Smooth muscle cell (in vitro differentiated cells): ENCODE results near the gene LCE3B. TPM values are rescaled to one million over a fixed set of nuclear protein-coding genes. Genes with fewer than 3 reads are reported as not detected.

Source experiments
- DNase-seq: peaks from one replicate; lab custom pipeline; 2025; ENCODE audit not compliant: unreplicated experiment; lab: John Stamatoyannopoulos, UW
- H2AFZ ChIP-seq: fragments of 200-600 bp; sonication (generic); 2 replicates; pipeline ENCODE4 v1.6.0; 2016; ENCODE audit warnings: antibody characterized with exemption, low read depth, mild to moderate bottlenecking
- H3F3A ChIP-seq: fragments of 200-600 bp; sonication (generic); 2 replicates; pipeline ENCODE4 v1.6.0; 2017; ENCODE audit warnings: antibody characterized with exemption, low read depth
- H3K27ac ChIP-seq: fragments of 200-600 bp; sonication (generic); 2 replicates; pipeline ENCODE4 v1.5.1; 2016; ENCODE audit warnings: low read depth, mild to moderate bottlenecking
- H3K27me3 ChIP-seq: fragments of 200-600 bp; sonication (generic); 2 replicates; pipeline ENCODE4 v1.6.1; 2016; ENCODE audit warnings: low read depth, mild to moderate bottlenecking
- H3K36me3 ChIP-seq: fragments of 200-600 bp; sonication (generic); 2 replicates; pipeline ENCODE4 v1.5.1; 2016; ENCODE audit warnings: low read depth
- H3K4me1 ChIP-seq: fragments of 200-600 bp; sonication (generic); 2 replicates; pipeline ENCODE4 v1.5.1; 2016; ENCODE audit warnings: low read depth
- H3K4me2 ChIP-seq: fragments of 200-600 bp; sonication (generic); 2 replicates; pipeline ENCODE4 v1.6.0; 2016; ENCODE audit warnings: mild to moderate bottlenecking
- H3K4me3 ChIP-seq: fragments of 200-600 bp; sonication (generic); 2 replicates; pipeline ENCODE4 v1.5.1; 2016; ENCODE audit warnings: mild to moderate bottlenecking
- H3K79me2 ChIP-seq: fragments of 200-600 bp; sonication (generic); 2 replicates; pipeline ENCODE4 v1.6.0; 2016; ENCODE audit warnings: low read depth, mild to moderate bottlenecking
- H3K9ac ChIP-seq: fragments of 200-600 bp; sonication (generic); 2 replicates; pipeline ENCODE4 v1.6.0; 2016; ENCODE audit warnings: low read depth
- H3K9me3 ChIP-seq: fragments of 200-600 bp; sonication (generic); replicated peaks from 2 replicates; pipeline ENCODE4 v1.5.1; 2016; ENCODE audit warnings: low read depth
- H4K20me1 ChIP-seq: fragments of 200-600 bp; sonication (generic); 2 replicates; pipeline ENCODE4 v1.6.0; 2016; ENCODE audit warnings: low read depth
- CTCF ChIP-seq: fragments of 200-600 bp; sonication (generic); IDR thresholded peaks from 2 replicates; pipeline ENCODE4 v1.5.1; 2017; ENCODE audit warnings: borderline replicate concordance, mild to moderate bottlenecking, antibody characterized with exemption; ENCODE audit not compliant: insufficient read depth, poor library complexity, severe bottlenecking
- WGBS: methylation state at CpG from one replicate; pipeline ENCODE4 v1.1.7; 2016; ENCODE audit warnings: low lambda C conversion rate; 5-methylcytosine and 5-hydroxymethylcytosine counted together
- polyA plus RNA-seq: library from polyadenylated mRNA; unstranded; fragments of >200 nt; fragmentation: Nextera tagmentation; extraction: Ambion mirVana; gene quantifications from 2 replicates; pipeline ENCODE4 v1.2.1, GENCODE V29; 2016
- total RNA-seq: library from RNA; depleted of rRNA; stranded (reverse); fragments of >200 nt; gene quantifications from 2 replicates; pipeline ENCODE4 v1.2.3, GENCODE V29; 2014

The LCE3B gene
- total and polyA plus RNA-seq, 2 experiments from 2014 or later: not detected

GRCh38 chr1:152585586-152585985 is 28.0 kb upstream of the LCE3B start:
- Histone ChIP-seq H3F3A (no peaks in the 10 kb centered on the region), H3K9ac (no peak overlapping the region), H3K9me3 (no peaks in the 10 kb centered on the region), H3K79me2 (no peaks in the 10 kb centered on the region), H3K27me3 (no peaks in the 10 kb centered on the region), H4K20me1 (no peaks in the 10 kb centered on the region), H3K4me1 (no peaks in the 10 kb centered on the region), H2AFZ (no peak overlapping the region), H3K4me3 (no peak overlapping the region), H3K36me3 (no peaks in the 10 kb centered on the region), H3K27ac (no peak overlapping the region), H3K4me2 (no peak overlapping the region)
- no peak for TF ChIP-seq CTCF
- DNase-seq: no peak
- 69% methylated on average over 1 of the region's 1 CpG for WGBS

GRCh38 chr1:152596986-152597385 is 16.6 kb upstream of the LCE3B start:
- DNase-seq: no peak
- no peak overlapping the region for H3K27ac ChIP-seq
- H3K27me3 ChIP-seq: no peaks in the 10 kb centered on the region
- no peaks in the 10 kb centered on the region for H3K36me3 ChIP-seq
- no peak overlapping the region for H2AFZ ChIP-seq
- TF ChIP-seq CTCF: no peak
- no peaks in the 10 kb centered on the region for H3K4me1 ChIP-seq
- no peaks in the 10 kb centered on the region for H3F3A ChIP-seq
- 83% methylated on average over 2 of the region's 2 CpGs for WGBS
- no peaks in the 10 kb centered on the region for H3K9me3 ChIP-seq
- H3K4me2 ChIP-seq: no peak overlapping the region
- H4K20me1 ChIP-seq: no peaks in the 10 kb centered on the region
- H3K9ac ChIP-seq: no peak overlapping the region
- no peaks in the 10 kb centered on the region for H3K79me2 ChIP-seq
- H3K4me3 ChIP-seq: no peak overlapping the region

- TF ChIP-seq CTCF: no peak
- H3K9me3 ChIP-seq: no peaks in the 10 kb centered on the region
- H3K27me3 ChIP-seq: no peaks in the 10 kb centered on the region
- no peaks in the 10 kb centered on the region for H3K4me1 ChIP-seq
- DNase-seq: no peak
- no peak within 1 kb of the TSS for H3K27ac ChIP-seq
- H3F3A ChIP-seq: no peaks in the 10 kb centered on the region
- H3K79me2 ChIP-seq: no peaks in the 10 kb centered on the region
- H2AFZ ChIP-seq: no peak within 1 kb of the TSS
- no peaks in the 10 kb centered on the region for H3K36me3 ChIP-seq
- no peak within 1 kb of the TSS for H3K9ac ChIP-seq
- WGBS: 58% methylated on average over 4 of the region's 4 CpGs
- H3K4me3 ChIP-seq: no peak within 1 kb of the TSS
- H3K4me2 ChIP-seq: no peak within 1 kb of the TSS
- H4K20me1 ChIP-seq: no peaks in the 10 kb centered on the region
These were observed 13.7 kb upstream of the LCE3B start, which contains the start of gene LCE3C for GRCh38 chr1:152599934-152600333. Gene LCE3C, plus strand, starts transcription at chr1:152600234. Its CDS starts 498 bp downstream, at chr1:152600732.

- Histone ChIP-seq H3K36me3 (no peaks in the 10 kb centered on the region), H4K20me1 (no peaks in the 10 kb centered on the region), H3K9ac (no peak overlapping the region), H3K4me3 (no peak overlapping the region), H3K4me1 (no peaks in the 10 kb centered on the region), H2AFZ (no peak overlapping the region), H3K79me2 (no peaks in the 10 kb centered on the region), H3K9me3 (peaks cover 17% of the 10 kb centered on the region), H3K27ac (no peak overlapping the region), H3K4me2 (no peak overlapping the region), H3F3A (no peaks in the 10 kb centered on the region), H3K27me3 (no peaks in the 10 kb centered on the region)
- no peak for TF ChIP-seq CTCF
- no peak for DNase-seq
- WGBS: 67% methylated on average over 3 of the region's 3 CpGs
These were observed 8.4 kb downstream of the LCE3B start for GRCh38 chr1:152621993-152622392.
